SK-N-SH treated with all-trans-retinoic acid at 6 μM for 48 hours (cell line): Measurements from ENCODE around the gene NEAT1.
A peak's percentile ranks its signal among the peaks of the same experiment; 100 is the strongest.

Experiments
- ATAC-seq: fragments of 200-7000 bp; cut with Tn5 transposase; 3 replicates; pipeline ENCODE4 v1.9.1; 2020; ENCODE audit warnings: mild to moderate bottlenecking, moderate library complexity
- ARNTL ChIP-seq: fragments of 450-650 bp; formaldehyde crosslinking; IDR thresholded peaks from 2 replicates; pipeline ENCODE4 v1.5.0; 2020; ENCODE audit warnings: low read depth, mild to moderate bottlenecking, moderate library complexity, borderline replicate concordance
- BACH2 ChIP-seq: fragments of 250-450 bp; sonication (Bioruptor Pico); IDR thresholded peaks from 2 replicates; pipeline ENCODE4 v1.9.0; 2021; ENCODE audit warnings: mild to moderate bottlenecking, borderline replicate concordance
- CREB5 ChIP-seq: fragments of 250-450 bp; sonication (Bioruptor Pico); IDR thresholded peaks from 2 replicates; pipeline ENCODE4 v1.5.1; 2020; ENCODE audit warnings: low read depth, mild to moderate bottlenecking, moderate library complexity
- CSDC2 ChIP-seq: fragments of 250-450 bp; sonication (Bioruptor Pico); IDR thresholded peaks from 2 replicates; pipeline ENCODE4 v1.5.0; 2020; ENCODE audit warnings: mild to moderate bottlenecking, moderate library complexity
- CSRNP3 ChIP-seq: fragments of 250-450 bp; sonication (Bioruptor Pico); IDR thresholded peaks from 2 replicates; pipeline ENCODE4 v1.5.1; 2021; ENCODE audit warnings: mild to moderate bottlenecking, moderate library complexity
- ESRRG ChIP-seq: fragments of 250-450 bp; sonication (Bioruptor Pico); IDR thresholded peaks from 2 replicates; pipeline ENCODE4 v1.6.1; 2021; ENCODE audit warnings: mild to moderate bottlenecking
- GLIS3 ChIP-seq: fragments of 250-450 bp; sonication (Bioruptor Pico); IDR thresholded peaks from 2 replicates; pipeline ENCODE4 v1.5.0; 2020; ENCODE audit warnings: mild to moderate bottlenecking, moderate library complexity
- ISL1 ChIP-seq: fragments of 250-450 bp; sonication (Bioruptor Pico); IDR thresholded peaks from 2 replicates; pipeline ENCODE4 v2.1.2; 2022; ENCODE audit warnings: mild to moderate bottlenecking, moderate library complexity
- OSR1 ChIP-seq: fragments of 250-450 bp; sonication (Bioruptor Pico); IDR thresholded peaks from 2 replicates; pipeline ENCODE4 v1.8.0; 2022; ENCODE audit warnings: moderate library complexity, mild to moderate bottlenecking, inconsistent platforms
- PATZ1 ChIP-seq: fragments of 250-450 bp; sonication (Bioruptor Pico); IDR thresholded peaks from 2 replicates; pipeline ENCODE4 v1.8.0; 2020; ENCODE audit warnings: mild to moderate bottlenecking, moderate library complexity, borderline replicate concordance
- POU6F1 ChIP-seq: fragments of 250-450 bp; sonication (Bioruptor Pico); IDR thresholded peaks from 2 replicates; pipeline ENCODE4 v1.8.0; 2021; ENCODE audit warnings: low read depth, mild to moderate bottlenecking, moderate library complexity, borderline replicate concordance
- PPARA ChIP-seq: fragments of 250-450 bp; sonication (Bioruptor Pico); IDR thresholded peaks from 2 replicates; pipeline ENCODE4 v1.5.0; 2020; ENCODE audit warnings: mild to moderate bottlenecking, borderline replicate concordance
- RARB ChIP-seq: fragments of 250-450 bp; sonication (Bioruptor Pico); IDR thresholded peaks from 2 replicates; pipeline ENCODE4 v1.8.0; 2021; ENCODE audit warnings: mild to moderate bottlenecking, moderate library complexity
- SNAI2 ChIP-seq: fragments of 250-450 bp; sonication (Bioruptor Pico); IDR thresholded peaks from 2 replicates; pipeline ENCODE4 v1.5.0; 2020; ENCODE audit warnings: mild to moderate bottlenecking, moderate library complexity
- TCF4 ChIP-seq: fragments of 250-450 bp; sonication (Bioruptor Pico); IDR thresholded peaks from 2 replicates; pipeline ENCODE4 v1.8.0; 2021; ENCODE audit warnings: mild to moderate bottlenecking, moderate library complexity, borderline replicate concordance
- TOX ChIP-seq: fragments of 250-450 bp; sonication (Bioruptor Pico); IDR thresholded peaks from 2 replicates; pipeline ENCODE4 v1.8.0; 2021; ENCODE audit warnings: mild to moderate bottlenecking, moderate library complexity, borderline replicate concordance
- TSHZ2 ChIP-seq: fragments of 250-450 bp; sonication (Bioruptor Pico); IDR thresholded peaks from 2 replicates; pipeline ENCODE4 v1.5.0; 2020; ENCODE audit warnings: mild to moderate bottlenecking, moderate library complexity
- ZC3H10 ChIP-seq: fragments of 250-450 bp; sonication (Bioruptor Pico); IDR thresholded peaks from 2 replicates; pipeline ENCODE4 v1.5.1; 2021; ENCODE audit warnings: mild to moderate bottlenecking, moderate library complexity
- ZFP3 ChIP-seq: fragments of 250-450 bp; sonication (Bioruptor Pico); IDR thresholded peaks from 2 replicates; pipeline ENCODE4 v1.5.0; 2020; ENCODE audit warnings: mild to moderate bottlenecking, moderate library complexity
- ZFP30 ChIP-seq: fragments of 450-650 bp; formaldehyde crosslinking; IDR thresholded peaks from 2 replicates; pipeline ENCODE4 v1.5.0; 2022; ENCODE audit warnings: mild to moderate bottlenecking, moderate library complexity
- ZNF565 ChIP-seq: fragments of 450-650 bp; formaldehyde crosslinking; conservative IDR thresholded peaks from 2 replicates; pipeline ENCODE4 v1.5.0; 2020; ENCODE audit warnings: low read depth, mild to moderate bottlenecking, moderate library complexity
- ZNF70 ChIP-seq: fragments of 450-650 bp; formaldehyde crosslinking; IDR thresholded peaks from 2 replicates; pipeline ENCODE4 v1.5.0; 2020; ENCODE audit warnings: mild to moderate bottlenecking, moderate library complexity
- ZNF8 ChIP-seq: fragments of 450-650 bp; formaldehyde crosslinking; IDR thresholded peaks from 2 replicates; pipeline ENCODE4 v1.5.0; 2020; ENCODE audit warnings: mild to moderate bottlenecking, moderate library complexity

The NEAT1 gene

GRCh38 chr11:65432100-65432650 lies 9.6 kb downstream of the NEAT1 start:
- TF ChIP-seq ZNF8 (CRISPR knock-in tag): no peak
- no peak for TF ChIP-seq ESRRG (CRISPR knock-in tag)
- peak; percentile 64; the same call in 1 of the 2 replicates for TF ChIP-seq RARB (CRISPR knock-in tag)
- TF ChIP-seq PATZ1 (CRISPR knock-in tag): peak; percentile 50; the same call in 1 of the 2 replicates
- no peak for TF ChIP-seq BACH2 (CRISPR knock-in tag)
- 0 out of 2 replicates have a peak, but pooled peaks have one; percentile 5 for TF ChIP-seq CSRNP3 (CRISPR knock-in tag)
- TF ChIP-seq, all 23 proteins: peak for 3
- ATAC-seq: no peak

GRCh38 chr11:65432686-65433582 lies 10.3 kb downstream of the NEAT1 start:
- no peak for ATAC-seq
- TF ChIP-seq POU6F1 (CRISPR knock-in tag): no peak
- TF ChIP-seq TOX (CRISPR knock-in tag): peak; percentile 57; the same call in 1 of the 2 replicates
- no peak for TF ChIP-seq TSHZ2 (CRISPR knock-in tag)
- TF ChIP-seq RARB (CRISPR knock-in tag): peak; percentile 64; the same call in 1 of the 2 replicates
- TF ChIP-seq ZFP3 (CRISPR knock-in tag): no peak
- peak; percentile 81; the same call in 1 of the 2 replicates for TF ChIP-seq CSRNP3 (CRISPR knock-in tag)
- no peak for TF ChIP-seq ISL1
- TF ChIP-seq PPARA (CRISPR knock-in tag): no peak
- TF ChIP-seq ZC3H10 (CRISPR knock-in tag): peak; percentile 40; the same call in 1 of the 2 replicates
- no peak for TF ChIP-seq BACH2 (CRISPR knock-in tag)
- TF ChIP-seq ARNTL (CRISPR knock-in tag): no peak
- no peak for TF ChIP-seq ESRRG (CRISPR knock-in tag)
- TF ChIP-seq ZFP30 (CRISPR knock-in tag): no peak
- no peak for TF ChIP-seq SNAI2 (CRISPR knock-in tag)
- no peak for TF ChIP-seq CREB5
- TF ChIP-seq ZNF8 (CRISPR knock-in tag): peak; percentile 71
- no peak for TF ChIP-seq ZNF70 (CRISPR knock-in tag)
- no peak for TF ChIP-seq CSDC2 (CRISPR knock-in tag)
- no peak for TF ChIP-seq ZNF565 (CRISPR knock-in tag)
- TF ChIP-seq PATZ1 (CRISPR knock-in tag): peak; percentile 63; the same call in 1 of the 2 replicates
- no peak for TF ChIP-seq TCF4 (CRISPR knock-in tag)
- no peak for TF ChIP-seq OSR1
- no peak for TF ChIP-seq GLIS3
